GM18517 (cell line): ENCODE data around the gene SEMA4A.
"Not testable (repeated sequence)": the region's sequence is repeated elsewhere in the genome, so short reads cannot be mapped to it uniquely, and the experiment has no call there.

Source experiments
- ATAC-seq: cut with Tn5 transposase; IDR thresholded peaks from one replicate; pipeline ENCODE4 v1.9.1; 2021; ENCODE audit warnings: mild to moderate bottlenecking, moderate library complexity; ENCODE audit not compliant: unreplicated experiment

Gene SEMA4A

DNA sequence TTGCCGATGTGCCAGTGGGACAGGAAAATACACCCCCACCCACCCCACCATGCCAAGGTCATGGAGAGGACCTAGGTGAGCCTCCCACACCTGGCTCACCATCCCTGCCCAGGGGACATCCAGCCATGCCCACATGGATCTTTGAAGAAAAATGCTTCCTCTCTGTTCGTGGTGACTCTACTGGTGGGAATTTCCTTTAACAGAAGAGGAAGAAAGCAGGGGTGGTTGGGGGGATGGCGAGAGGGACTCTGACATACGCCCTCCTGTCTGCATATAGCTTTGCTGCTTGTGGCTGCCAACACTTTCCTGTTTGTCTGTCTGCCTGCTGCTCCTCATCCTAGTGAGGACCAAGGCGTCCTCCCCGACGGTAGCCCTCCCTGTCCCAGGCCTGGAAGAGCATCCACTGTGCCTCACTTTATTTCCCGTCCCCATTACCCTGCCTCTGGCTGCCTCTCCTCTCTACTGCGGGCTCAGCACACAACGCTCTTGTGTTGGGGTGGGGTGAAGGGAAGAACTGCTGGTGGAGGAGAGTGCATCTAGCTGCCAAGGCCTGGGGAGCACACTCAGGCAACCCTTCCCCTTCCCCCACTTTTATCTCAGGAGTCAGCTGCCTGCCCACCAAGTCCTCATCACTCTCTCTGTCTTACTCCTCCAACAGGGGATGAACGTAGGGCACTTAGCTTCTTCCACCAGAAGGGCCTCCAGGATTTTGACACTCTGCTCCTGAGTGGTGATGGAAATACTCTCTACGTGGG, 2.5 kb downstream of the SEMA4A start:
- no peak for ATAC-seq

GRCh38 chr1:156157506-156157905, 4.1 kb downstream of the SEMA4A start:
- ATAC-seq, result no peak

GRCh38 chr1:156157966-156158365, 4.6 kb downstream of the SEMA4A start:
- ATAC-seq, result no peak

DNA sequence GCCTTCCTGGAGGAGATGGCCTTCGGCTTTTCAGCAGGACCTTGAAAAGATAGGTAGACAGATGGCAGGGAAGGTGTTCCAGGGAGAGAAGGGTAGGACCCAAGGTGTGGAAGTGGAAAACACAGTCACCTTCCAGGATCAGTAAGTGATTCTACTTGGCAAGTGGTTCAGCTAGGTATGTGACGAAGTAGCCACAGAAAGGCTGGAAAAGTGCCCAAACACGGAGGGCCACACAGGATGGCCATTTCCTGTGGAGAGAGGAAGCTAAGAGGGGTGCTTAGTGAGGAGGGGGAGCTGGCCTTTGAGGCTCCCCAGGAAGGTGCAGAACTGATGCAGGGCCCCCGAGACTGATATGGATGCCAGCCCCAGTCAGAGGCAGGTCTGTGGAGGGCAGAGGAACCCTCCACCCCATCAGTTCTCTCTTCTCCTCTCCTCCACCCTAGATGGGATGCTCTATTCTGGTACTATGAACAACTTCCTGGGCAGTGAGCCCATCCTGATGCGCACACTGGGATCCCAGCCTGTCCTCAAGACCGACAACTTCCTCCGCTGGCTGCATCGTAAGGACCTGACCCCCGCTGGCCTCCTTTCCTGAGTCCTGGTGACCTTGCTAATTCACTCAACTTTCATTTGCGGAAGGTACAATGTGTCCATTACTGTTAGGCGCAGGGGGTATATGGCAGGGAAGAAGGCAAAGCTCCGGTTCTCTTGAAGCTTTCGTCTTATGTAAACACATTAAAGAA, 6.8 kb downstream of the SEMA4A start:
- no peak for ATAC-seq

GRCh38 chr1:156160743-156161171, 7.4 kb downstream of the SEMA4A start:
- ATAC-seq, result no peak

- no peak for ATAC-seq
Measured at GRCh38 chr1:156162430-156163037, 9.1 kb downstream of the SEMA4A start.

GRCh38 chr1:156163712-156164111, 10.3 kb downstream of the SEMA4A start:
- ATAC-seq, result no peak

DNA sequence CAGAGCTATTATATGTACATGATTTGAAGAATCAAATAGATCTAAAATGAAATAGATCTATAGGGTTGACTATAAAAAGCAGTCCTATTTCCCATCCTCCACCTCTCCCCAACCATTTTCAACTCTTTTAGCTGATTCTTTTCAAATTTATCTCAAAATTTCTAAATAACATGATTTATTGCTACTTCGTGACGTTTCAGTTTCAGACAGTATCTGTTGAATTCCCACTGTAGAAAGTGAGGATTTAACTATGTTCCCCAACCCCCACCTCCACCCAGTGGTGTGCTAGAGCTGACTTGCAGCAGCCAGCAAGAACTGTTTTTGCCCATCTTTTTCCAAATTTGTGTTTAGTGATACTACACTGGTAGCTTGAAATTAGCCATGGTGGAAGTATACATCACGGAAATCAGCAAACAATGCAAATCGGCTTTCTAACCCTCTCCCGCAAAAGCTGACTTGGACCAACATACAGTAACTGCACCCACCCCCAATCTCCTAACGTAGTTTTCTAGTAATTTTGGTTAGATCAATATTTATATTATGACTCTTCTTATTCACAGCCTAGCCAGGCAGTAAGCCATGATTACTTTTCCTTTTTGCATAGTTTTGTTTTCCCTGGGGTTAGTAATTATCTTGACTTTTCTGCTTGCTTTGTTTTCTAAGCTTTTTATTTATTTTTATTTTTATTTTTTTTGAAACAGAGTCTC, 10.9 kb downstream of the SEMA4A start:
- ATAC-seq, result no peak

DNA sequence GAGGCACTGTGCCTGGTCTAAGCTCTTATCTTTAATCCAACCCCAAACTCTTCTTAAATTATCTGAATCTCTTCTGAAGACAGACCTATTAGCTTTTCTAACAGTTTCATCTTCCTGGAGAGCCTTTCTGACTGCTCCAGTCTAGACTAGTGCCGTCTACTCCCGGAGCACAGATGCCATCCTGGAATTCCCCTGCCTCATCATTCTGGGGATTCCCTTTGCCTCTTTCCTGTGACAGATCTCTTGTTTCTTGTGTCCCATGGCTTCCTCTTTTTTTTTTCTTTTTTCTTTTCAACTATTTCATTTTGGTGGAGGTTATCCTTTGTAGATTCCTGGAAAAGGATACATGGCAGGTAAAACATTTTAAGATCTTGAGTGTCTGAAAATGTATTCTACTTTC, 11.7 kb downstream of the SEMA4A start:
- ATAC-seq, result no peak

DNA sequence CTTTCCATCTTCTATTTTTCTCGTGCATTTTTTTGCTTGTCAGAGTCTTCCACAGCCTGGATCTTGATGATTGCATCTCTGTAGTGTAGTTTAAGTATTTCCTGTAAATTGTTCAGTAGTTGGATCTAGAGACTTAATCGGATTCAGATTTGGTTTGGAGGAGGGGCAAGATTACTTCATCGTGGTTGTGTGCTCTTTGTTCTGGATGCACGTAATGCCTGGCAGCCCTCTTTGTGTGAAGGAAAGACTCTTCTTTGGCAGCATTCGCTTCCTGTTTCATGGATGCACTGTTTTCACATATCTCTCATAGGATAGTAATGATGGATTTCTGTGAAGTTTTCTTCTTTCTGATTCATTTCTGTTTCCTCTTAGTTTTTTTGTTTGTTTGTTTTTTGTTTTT, 14.2 kb downstream of the SEMA4A start:
- ATAC-seq, result no peak

GRCh38 chr1:156172696-156173470, 19.5 kb downstream of the SEMA4A start:
- ATAC-seq, result no peak

- ATAC-seq, result no peak
Measured at GRCh38 chr1:156176610-156177210, 23.3 kb downstream of the SEMA4A start.

DNA sequence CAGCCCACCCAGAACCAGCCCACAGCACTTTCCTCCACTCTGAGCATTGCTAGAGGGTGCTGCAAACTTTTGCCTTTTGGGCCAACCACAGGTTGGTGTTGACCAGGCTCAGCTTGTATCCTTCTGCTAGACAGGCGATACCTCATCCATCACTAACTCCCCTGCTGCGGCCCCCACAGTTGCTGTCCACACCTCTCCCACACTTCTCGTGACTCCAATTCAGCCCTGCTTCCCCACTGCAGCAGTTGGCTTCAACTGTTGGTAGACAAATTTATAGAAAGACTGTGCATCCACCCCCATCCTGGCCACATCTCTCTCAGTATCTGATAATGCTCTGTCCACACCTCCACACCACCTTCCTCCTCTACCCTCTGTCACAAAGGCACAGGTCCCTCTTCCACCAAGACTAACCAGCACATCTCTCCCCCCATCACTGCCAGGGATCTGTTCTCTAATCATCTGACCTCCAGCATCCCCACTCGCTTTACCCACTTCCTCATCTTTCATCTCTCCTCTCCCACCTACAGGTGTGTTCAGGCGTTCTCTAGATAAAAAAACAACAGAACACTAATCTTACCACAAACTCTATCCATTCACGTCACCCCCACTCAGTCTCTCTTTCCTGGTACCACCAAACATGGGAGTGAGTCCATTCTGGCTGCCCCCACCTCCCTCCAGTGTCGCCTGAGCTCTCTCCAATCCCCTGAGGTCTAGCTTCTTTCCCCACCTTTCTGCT, 24.7 kb downstream of the SEMA4A start:
- ATAC-seq, result no peak

- no peak for ATAC-seq
Measured at GRCh38 chr1:156180471-156180870, 27.1 kb downstream of the SEMA4A start.

DNA sequence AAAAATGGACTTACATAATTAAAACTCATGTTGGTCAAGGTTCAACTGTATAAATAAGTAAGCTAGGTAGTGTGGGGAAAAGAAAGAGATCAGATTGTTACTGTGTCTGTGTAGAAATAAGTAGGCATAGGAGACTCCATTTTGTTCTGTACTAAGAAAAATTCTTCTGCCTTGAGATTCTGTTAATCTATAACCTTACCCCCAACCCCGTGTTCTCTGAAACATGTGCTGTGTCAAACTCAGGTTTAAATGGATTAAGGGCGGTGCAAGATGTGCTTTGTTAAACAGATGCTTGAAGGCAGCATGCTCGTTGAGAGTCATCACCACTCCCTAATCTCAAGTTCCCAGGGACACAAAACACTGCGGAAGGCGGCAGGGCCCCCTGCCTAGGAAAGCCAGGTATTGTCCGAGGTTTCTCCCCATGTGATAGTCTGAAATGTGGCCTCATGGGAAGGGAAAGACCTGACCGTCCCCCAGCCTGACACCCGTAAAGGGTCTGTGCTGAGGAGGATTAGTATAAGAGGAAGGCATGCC, 28.1 kb downstream of the SEMA4A start:
- not testable (repeated sequence) for ATAC-seq

- ATAC-seq, result not testable (repeated sequence)
Measured at GRCh38 chr1:156182010-156182779, 28.8 kb downstream of the SEMA4A start.

DNA sequence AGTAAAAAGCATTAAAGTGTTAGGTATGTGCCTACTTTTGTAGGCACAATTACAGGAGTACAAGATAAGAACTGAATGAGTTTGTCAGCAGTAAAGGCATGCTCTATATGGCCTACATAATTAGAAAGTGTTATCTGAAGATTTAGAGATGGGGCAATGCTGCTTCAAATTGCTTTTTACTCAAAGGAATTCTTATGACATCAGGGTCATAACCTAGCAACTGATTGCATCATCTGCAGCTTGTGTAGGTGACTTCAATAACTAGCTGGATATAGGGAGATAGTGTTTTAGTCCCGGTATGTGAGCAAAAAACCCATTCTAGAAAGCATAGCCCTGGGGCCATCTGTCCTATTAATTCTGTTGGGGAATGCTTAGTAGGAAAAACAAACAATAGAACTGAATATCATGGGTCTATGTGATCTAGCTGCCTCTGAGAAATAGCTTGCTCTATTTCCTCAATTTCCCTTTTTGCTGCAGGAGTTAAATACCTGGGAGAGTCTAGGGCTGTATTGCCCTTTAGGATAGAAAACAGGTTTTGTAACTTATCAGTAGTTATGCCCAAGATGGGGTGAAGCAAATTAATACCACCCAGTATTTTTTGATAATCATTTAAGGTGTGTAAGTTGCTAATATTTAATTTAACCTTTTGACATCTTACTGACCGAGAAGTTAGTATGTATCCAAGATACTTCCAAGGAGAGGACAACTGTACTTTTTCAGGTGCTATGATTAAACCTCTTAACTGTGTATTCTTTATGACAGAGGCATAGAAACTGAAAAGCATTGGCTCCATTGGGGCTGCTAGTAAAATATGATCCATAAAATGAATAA, 33.2 kb downstream of the SEMA4A start:
- ATAC-seq, result not testable (repeated sequence)
